ENCODE measurements around the gene RAMAC. TPM values are rescaled to one million over a fixed set of nuclear protein-coding genes. Genes with fewer than 3 reads are reported as not detected.

The RAMAC gene
- total RNA-seq, 1 experiment from 2014 or later: 31.5 TPM

GRCh38 chr15:82945326-82945725 is 40.7 kb upstream of the RAMAC start:
- Mint-ChIP-seq H3K4me3 (ENCODE audit: low read depth, unreplicated experiment) (no peak overlapping the region), H3K27me3 (ENCODE audit: unreplicated experiment) (no peaks in the 10 kb centered on the region), H3K9me3 (ENCODE audit: low read depth, unreplicated experiment) (no peaks in the 10 kb centered on the region), H3K4me1 (ENCODE audit: low read depth, unreplicated experiment) (peaks cover 46% of the 10 kb centered on the region), H3K36me3 (ENCODE audit: insufficient read depth, unreplicated experiment) (peaks cover 6% of the 10 kb centered on the region), H3K27ac (ENCODE audit: unreplicated experiment) (no peak overlapping the region)
- CTCF ChIA-PET: no interaction called here
- no peak for DNase-seq
- no peak for TF ChIP-seq CTCF (IDR thresholded peaks at IDR 0.05; ENCODE audit: unreplicated experiment)
- BruUV-seq (replicated peaks): no TSS peak
- intact Hi-C loops (cut with micrococcal nuclease; ENCODE audit: unreplicated experiment): no loop called here

DNA sequence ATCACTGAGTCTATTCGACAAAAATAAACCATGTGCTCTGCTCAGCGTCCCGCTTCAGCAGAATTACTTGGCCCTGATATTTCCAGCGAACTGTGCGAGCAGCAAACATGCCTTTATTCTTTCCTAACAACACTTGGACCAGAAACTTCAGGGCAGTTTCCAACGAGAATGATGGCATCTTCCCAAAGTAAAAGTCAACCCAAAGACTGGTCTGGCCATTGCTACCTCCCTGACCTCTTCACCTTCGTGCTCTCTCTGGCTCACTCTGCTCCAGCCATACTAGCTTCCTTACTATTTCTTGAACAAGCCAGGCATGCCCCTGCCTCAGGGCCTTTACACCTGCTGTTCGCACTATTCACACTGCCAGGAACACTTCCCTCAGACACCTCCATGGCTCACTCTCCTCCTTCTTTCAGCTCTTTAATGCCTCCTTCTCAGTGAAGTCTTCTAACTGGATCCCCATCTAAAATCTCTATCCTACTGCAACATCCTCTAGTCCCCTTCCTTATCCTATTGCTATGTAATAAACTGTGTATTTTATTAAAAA is 39.8 kb upstream of the RAMAC start:
- Mint-ChIP-seq H3K27ac (ENCODE audit: unreplicated experiment) (peak overlapping the region; percentile 5), H3K27me3 (ENCODE audit: unreplicated experiment) (no peaks in the 10 kb centered on the region), H3K36me3 (ENCODE audit: insufficient read depth, unreplicated experiment) (peaks cover 6% of the 10 kb centered on the region), H3K4me3 (ENCODE audit: low read depth, unreplicated experiment) (no peak overlapping the region), H3K4me1 (ENCODE audit: low read depth, unreplicated experiment) (peaks cover 41% of the 10 kb centered on the region), H3K9me3 (ENCODE audit: low read depth, unreplicated experiment) (no peaks in the 10 kb centered on the region)
- intact Hi-C loops (cut with micrococcal nuclease; ENCODE audit: unreplicated experiment): no loop called here
- no peak for TF ChIP-seq CTCF (IDR thresholded peaks at IDR 0.05; ENCODE audit: unreplicated experiment)
- no TSS peak for BruUV-seq (replicated peaks)
- DNase-seq: no peak
- CTCF ChIA-PET: no interaction called here

DNA sequence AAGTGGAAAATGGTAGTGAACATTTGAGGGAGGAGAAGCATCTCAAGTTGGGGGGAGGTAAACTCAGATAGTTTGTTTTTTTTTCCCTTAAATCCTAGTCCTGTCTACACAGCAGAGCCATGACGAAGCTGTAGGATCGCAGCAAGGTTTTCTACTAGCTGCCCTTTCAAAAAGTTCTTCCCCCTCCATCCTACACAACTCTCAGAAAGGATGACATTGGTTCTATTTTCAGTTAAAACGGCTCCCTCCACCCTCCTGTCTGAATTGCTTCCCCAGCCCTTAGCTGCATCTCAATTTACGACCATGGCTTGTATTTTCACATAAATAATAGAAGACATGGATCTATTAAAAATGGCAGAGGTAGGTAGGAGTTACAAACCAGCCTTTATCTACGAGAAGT is 35.7 kb upstream of the RAMAC start:
- DNase-seq: no peak
- CTCF ChIA-PET: no interaction called here
- TF ChIP-seq CTCF (IDR thresholded peaks at IDR 0.05; ENCODE audit: unreplicated experiment): no peak
- H3K9me3 Mint-ChIP-seq (ENCODE audit: low read depth, unreplicated experiment): no peaks in the 10 kb centered on the region
- H3K27me3 Mint-ChIP-seq (ENCODE audit: unreplicated experiment): no peaks in the 10 kb centered on the region
- H3K36me3 Mint-ChIP-seq (ENCODE audit: insufficient read depth, unreplicated experiment): peaks cover 8% of the 10 kb centered on the region
- no peak overlapping the region for H3K4me3 Mint-ChIP-seq (ENCODE audit: low read depth, unreplicated experiment)
- peaks cover 15% of the 10 kb centered on the region for H3K4me1 Mint-ChIP-seq (ENCODE audit: low read depth, unreplicated experiment)
- no peak overlapping the region for H3K27ac Mint-ChIP-seq (ENCODE audit: unreplicated experiment)
- BruUV-seq (replicated peaks): no TSS peak
- intact Hi-C loops (cut with micrococcal nuclease; ENCODE audit: unreplicated experiment): no loop called here

DNA sequence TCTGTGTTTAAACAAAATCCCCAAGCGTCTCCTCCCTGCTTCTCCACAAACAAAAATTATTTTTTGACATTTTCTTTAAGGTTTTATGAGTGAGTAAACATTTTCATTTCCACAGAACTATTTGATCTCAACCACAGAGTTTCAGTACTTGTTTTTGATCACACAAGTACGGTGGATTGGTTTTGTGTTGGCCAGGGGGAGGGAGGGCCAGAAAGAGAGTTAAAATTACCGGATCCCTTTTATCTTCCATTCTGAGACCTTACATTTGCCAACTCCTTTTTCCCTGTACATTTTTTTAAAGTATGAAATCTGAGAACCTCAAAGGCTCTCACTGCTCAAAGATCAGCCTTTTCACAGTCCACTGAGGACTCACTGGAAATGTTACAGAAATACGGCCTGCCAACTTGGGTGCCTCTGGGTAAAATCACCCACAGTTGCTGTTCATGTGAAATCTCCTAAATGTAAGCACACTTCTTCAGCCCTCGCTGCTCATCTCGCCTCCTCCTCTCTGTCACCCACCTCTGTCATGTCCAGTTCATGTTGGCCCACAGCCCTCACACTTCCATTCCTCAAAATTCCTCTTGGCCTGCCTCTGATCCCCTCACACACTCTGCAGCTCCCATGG is 35.2 kb upstream of the RAMAC start:
- Mint-ChIP-seq H3K4me1 (ENCODE audit: low read depth, unreplicated experiment) (peaks cover 15% of the 10 kb centered on the region), H3K4me3 (ENCODE audit: low read depth, unreplicated experiment) (no peak overlapping the region), H3K27me3 (ENCODE audit: unreplicated experiment) (no peaks in the 10 kb centered on the region), H3K9me3 (ENCODE audit: low read depth, unreplicated experiment) (no peaks in the 10 kb centered on the region), H3K36me3 (ENCODE audit: insufficient read depth, unreplicated experiment) (peaks cover 8% of the 10 kb centered on the region), H3K27ac (ENCODE audit: unreplicated experiment) (no peak overlapping the region)
- no peak for TF ChIP-seq CTCF (IDR thresholded peaks at IDR 0.05; ENCODE audit: unreplicated experiment)
- intact Hi-C loops (cut with micrococcal nuclease; ENCODE audit: unreplicated experiment): no loop called here
- DNase-seq: no peak
- CTCF ChIA-PET: no interaction called here
- no TSS peak for BruUV-seq (replicated peaks)

All from Calu3 (cell line).